IPS-NIHi7 (cell line): Measurements from ENCODE around the gene KLHL40.
"Not testable (repeated sequence)": the region's sequence is repeated elsewhere in the genome, so short reads cannot be mapped to it uniquely, and the experiment has no call there.

Experiments used
- DNase-seq: peaks from one replicate; pipeline ENCODE4 v3.0.0; 2012; ENCODE audit warnings: mixed read lengths; ENCODE audit errors: extremely low spot score

KLHL40 gene

DNA sequence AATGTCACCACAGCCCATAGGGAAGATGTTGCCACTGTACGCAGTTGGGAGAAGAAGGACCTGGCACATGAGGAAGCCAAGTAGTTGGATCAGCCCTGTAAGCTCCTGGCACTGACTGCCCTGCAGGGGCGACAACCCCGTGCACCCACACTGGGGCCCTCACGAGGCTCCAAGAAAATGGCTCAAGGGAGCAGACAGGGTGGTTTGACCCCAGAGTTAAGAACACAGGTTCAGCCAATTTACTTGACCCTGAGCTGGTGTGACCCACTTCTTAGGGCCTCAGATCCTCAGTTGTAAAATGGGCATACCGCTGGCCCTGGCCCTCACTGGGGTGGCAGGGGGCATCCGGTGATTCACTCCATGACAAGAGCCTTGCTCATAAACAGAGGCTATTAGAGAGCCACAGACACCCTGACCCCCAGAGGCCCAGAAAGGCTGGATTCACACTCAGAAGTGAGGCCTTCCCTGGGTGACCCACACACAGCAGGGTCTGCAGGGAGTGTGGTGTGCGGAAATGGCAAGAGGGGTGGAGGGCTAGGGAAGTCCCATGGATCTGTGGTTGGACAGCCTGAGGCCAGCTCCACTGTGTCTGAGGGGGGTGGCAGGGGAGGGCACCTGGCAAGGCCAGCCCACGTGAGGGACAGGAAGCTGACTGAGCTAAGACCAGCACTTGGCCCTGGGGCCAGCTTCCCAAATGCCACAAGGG lies 19.0 kb downstream of the KLHL40 start:
- no peak for DNase-seq

DNA sequence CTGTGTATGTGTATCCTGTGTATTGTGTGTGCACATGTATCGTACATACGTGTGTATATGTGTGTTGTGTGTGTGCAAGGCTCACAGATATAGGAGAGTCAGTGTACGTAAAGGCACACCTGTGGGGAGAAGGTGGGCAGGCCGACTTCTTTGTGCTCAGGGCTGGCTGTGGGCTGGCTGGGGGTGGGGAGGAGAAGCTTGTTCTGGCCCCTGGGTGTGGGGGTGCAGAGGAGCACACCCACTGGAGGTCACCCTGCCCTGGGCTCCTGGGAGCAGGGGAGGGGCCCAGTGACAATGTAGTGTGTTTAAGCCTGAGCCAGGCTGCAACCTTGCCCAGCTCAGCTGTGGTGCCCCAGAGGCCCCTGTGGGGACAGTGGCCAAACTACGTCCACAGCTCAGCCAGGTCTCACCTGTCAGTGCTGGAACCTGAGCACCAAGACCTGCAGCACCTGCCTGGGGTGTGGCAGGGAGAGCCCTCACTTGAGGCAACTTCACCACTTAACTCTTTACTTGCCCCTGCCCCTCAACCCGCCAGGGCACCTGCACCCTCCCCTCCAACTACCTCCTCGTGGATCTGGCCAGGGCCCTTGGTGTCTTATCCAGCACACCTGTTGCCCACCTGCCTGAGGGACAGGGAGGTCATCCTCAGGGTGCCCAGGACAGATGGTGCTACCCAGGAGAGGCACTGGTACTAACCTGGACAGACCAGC lies 19.9 kb downstream of the KLHL40 start:
- no peak for DNase-seq

DNA sequence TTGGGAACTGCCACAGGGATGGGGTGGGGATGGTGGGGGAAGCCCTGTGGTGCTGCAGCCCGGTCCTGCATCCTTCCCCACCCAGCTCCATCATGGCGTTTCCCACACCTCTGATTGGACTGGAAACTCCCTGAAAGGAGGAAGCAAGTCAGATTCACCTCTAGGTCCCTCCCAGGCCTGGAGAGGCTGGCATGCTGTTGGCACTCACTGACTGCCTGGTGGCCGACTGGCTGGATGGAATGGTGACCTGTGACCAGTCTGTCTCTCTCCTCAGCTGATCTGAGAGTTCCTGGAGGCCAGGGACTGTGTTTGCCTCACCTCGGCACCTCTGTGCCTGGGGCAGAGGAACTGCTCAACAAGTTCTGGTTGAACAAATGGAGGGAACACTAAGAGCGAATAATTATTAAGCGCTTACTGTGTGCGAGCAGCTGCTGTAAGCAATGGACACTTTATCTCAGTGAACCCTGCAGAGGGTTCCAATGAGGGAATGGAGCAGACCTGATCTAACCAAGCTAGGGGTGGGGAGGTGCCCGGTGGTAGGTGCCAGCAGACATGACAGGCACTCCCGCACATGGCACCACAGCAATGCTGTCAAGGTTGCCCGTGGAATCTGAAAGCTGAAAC lies 20.7 kb downstream of the KLHL40 start:
- DNase-seq = no peak

DNA sequence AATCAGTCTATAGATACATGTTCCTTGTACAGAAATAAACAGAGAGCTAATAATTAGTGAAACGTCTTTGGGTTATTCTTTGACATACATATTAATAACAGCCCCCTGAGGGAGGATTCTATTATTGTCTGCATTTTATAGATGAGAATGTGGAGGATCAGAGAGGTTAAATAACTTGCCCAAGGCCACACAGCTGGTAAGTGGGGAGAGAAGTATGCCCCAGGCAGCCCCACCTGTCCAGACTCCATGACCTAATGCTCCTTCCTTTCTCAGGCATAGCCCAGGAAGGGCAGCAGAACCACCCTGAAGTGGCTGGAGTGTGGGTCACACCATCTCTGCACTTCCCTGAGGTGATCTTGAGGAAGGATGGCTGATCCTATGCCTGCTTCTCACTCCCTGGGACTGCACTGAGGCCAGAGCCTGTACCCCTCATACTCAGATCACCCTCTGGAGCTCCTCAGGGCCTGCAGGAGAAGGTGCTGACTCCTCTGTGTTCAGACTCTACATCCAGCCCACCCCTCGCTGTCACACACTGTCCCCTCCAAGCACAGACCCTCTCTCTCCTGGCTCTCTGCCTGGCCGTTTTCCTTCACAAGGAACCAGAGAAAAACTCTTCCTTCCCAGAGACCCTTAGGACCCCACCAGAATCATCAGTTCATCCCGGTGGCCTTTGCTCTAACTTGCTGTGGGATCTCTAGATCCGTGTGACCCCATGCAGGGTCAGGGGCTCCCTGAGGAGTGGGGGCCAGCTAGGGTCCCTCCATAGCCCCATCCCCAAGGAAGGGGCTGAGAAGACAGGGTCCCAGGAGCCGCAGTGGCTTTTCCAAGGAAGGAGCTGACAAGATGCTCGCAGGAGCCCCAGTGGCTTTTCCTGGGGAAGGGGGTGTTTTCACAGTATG lies 21.6 kb downstream of the KLHL40 start:
- DNase-seq = no peak

DNA sequence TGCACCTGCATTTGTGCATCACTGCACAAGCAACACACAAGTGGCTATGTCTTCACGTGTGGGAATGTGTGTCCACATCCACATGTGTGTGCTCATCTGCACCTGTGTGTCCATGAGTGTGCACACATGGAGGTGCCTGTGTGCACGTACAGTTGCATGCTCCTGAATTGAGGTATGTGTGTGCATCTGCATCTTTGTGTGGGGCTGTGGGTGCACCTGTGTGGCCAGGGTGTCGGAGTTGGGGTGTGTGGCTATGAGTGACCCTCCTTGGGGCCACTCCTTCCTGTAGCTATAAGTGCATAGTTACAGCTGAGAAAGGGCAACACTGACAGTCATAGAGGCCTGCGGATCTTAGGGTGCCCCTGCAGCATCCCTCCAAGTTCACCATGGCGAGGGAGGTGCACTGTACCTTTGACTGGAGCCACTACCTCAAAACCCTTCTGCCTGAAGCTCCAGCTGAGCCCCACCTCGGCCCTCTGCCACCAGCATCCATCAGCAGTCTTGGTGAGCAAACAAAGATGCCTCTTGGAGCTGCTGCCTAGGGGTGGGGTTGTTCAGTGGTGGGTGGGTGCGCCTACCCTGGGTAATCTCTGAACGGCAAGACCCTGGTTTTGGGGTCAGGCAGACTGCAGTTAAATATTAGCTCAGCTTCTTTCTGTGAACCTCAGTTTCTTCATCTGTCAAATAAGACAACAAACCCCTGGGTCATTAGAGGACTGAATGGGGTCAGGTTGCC lies 22.5 kb downstream of the KLHL40 start:
- no peak for DNase-seq

DNA sequence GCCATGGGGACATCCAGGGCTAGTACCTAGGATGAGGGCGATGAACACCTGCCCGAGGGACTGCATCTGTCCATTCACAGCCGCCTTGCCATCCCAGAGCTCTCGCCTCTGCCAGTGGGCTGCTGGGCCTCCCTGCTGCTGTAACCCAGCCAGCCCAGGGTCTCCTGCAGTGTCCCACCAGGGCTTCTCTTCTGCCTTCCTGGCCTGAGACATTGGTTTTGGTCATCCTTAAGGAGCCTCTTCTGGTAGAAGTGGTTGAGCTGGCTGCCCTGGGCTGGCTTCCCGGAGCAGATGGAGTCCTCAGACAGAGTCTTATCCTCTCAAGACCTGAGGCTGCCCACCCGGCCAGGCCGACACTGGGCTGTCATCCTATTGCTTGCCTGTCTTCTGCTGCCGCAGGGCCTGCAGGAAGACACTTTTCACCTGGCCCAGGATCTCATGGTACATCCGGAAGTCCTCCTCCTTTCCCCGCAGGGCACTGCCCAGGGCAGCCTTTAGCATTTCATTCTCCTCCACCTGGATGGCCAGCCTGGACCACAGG lies 23.3 kb downstream of the KLHL40 start:
- no peak for DNase-seq

DNA sequence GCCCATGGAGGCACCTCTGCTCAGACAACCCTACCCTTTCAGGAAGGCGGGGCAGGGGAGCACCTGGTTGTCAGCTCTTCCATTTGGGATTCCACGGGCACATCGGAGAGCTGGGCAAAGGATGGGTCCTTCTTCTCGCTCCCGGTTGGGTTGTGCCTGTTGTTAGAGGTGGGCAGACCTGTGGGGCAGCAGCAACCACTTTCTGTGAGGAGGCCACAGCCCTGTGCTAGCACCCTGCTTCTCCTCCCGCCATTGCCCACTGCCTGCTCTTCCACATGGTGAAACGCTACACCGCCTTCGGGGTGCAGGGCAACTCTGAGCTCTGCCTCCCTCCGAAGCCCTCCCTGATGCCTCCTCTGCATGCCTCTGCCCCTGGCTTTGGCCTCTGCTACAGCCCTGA lies 24.3 kb downstream of the KLHL40 start:
- DNase-seq = no peak

DNA sequence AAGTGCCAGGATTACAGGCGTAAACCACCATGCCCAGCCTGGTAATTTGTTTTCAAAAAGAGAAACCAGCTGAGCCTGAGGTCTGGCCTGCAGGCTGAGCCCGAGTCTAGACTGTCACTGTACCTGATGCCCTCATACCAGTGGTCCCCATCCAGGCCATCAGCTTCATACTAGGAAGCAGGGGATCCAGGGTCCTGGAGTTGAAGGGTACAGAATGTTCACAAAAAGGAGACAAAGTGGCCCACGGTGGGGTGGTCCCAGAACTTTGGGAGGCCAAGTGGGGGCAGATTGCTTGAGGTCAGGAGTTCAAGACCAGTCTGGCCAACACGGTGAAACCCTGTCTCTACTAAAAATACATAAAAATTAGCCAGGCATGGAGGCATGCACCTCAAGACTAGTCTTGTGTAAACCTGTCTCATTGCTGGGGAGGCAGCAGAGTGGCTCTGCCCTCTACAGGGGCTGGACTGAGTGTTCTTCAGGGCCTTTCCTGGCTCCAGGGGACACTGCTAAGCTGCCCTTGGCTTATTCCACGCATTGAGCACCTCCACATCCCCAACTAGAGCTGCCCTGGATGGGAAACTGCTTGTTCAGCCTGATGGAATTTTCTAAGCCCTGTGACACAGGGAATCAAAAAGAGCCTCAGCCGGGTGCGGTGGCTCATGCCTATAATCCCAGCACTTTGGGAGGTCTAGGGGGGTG lies 25.1 kb downstream of the KLHL40 start:
- DNase-seq = no peak

DNA sequence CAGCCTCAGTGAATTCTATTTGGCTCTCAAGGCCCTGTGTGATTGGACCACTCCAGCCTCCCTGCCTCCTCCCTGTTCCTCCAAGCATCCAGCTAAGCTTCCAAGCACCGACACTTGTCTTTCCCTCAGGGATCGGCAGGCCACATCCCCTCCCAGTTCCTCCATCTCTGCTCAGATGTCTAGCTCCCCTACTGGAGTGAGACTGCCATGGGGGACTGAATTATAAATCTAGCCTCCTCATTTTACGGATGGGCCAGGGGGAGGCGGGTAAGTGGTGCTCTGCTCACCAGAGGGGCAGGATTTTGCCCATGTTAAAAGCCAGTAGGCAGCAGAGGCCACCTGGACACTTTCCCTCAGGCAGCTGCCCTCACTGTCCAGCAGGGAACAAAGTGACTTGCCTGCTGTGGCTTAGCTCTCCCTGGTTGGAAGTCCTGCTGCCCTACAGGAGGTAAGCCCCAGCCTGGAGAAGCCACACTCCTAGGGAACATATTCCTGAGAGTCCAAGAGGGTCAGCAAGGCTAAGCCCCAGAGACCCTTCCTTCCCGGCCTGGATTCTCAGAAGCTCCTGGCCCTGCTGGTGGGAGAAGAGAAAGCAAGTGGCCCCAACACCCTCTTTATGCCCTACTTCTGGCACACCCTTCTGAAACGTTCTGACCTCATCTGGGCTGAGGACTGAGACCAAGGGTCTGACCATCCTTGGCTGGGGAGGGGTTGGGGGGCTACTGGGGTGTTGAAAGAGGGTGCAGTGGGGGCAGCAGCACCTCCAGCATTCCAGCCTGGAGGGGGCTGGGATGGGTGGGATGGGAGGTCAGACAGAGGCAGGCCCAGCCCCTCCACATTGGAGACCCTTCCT lies 26.4 kb downstream of the KLHL40 start:
- DNase-seq = no peak

DNA sequence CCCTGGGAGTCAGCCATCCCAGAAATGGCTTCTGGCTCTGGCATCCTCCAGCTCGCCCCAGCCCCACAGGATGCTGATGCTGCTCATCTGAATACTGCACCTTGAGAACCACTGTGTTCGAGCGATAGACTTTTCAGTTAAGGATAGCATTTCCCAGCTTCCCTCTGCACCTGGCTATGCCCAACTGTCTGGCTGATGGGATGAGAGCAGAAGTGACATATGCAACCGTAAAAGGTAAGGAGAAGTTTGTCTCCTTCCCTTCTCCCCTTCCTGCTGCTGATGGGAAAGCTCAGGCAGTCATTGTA lies 27.0 kb downstream of the KLHL40 start:
- DNase-seq = no peak

DNA sequence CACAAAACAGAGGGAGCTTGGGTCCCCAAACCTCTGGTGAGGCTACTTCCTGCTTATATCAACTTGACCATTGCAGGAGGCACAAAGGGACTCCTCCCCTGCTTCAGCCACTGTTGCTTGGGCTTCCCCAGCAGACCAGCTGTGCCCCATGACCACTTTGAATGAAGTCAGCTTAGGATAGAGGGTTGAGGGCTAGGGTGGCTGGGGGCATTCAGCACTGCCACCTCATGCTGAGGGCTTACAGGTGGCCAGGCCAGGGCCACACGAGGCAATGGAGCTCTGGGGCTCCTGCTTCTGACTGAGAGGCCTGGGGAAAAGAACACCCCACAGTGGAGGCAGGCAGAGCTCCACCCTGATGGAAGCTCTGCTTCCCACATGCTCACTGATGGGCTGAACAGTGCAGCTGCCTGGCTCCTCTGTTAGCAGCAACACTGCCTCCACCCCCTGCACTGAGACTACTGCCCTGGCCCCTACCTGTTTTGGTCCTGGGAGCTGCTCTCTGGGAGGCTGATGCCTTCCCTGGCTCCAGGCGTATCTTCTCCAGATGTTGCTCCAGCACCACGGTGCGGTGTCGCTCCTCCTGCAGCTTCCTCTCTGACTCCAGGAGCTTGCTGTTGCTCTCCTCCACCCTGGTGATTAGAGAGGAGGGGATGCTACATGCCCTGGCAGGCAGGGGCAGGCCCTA lies 27.5 kb downstream of the KLHL40 start:
- no peak for DNase-seq

DNA sequence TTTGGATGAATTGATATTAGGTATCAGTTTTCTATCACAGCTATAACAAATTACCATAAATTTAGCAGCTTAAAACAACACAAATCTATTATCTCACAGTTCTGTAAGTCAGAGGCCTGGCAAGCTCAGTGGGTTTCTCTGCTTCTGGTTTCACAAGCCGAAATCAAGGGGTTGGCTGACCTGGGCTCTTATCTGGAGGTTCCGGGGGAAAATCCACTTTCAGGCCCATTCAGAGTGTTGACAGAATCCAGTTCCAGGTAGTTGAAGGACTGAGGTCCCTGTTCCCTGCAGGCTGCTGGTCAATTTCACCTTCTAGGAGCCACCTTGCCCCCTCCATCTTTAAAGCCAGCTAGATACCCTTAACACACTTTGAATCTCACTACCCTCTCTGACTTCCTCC lies 28.4 kb downstream of the KLHL40 start:
- DNase-seq = no peak

DNA sequence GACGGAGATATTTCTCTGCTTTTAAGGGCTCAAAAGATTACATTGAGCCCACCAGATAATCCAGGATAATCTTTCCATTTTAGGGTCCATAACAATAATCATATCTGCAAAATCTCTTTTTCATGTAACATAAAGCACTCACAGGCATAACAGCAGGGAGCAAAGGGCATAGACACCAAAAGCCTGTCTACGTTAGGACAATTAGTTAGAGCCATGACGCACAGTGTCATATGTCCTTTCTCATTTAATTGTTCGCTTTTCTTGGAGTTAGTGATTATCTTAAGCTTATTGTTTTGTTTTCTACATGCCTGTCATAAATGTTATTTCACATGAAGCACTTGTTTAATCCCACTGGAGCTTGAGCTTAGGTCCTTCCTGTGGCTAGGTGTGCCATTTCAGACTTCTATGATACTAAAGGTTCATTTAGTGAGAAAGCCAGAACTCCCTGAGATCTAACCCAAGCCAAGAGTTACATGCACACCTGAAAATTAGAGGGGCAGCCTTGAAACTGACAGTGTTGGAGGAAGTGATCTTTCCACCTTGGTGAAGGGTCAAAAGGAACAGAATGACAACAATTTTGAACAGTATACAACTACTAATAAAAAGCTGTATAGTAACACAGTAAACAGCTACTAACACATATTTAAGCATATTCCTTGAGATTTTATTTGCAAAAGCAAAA lies 29.0 kb downstream of the KLHL40 start:
- DNase-seq = no peak

DNA sequence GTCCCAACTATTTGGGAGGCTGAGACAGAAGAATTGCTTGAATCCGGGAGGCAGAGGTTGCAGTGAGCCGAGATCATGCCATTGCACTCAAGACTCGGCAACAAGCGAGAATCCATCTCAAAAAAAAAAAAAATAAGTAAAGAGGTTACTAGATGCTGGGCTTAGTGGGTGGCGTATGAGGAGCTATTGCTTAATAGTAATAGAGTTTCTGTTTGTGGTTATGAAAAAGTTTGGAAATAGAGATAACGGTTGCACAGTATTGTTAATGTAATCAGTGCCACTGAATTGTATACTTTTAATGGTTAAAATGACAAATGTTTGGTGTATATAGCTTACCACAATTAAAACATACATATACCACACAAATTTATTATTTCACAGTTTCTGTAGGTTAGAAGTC lies 32.0 kb downstream of the KLHL40 start:
- DNase-seq = no peak

DNA sequence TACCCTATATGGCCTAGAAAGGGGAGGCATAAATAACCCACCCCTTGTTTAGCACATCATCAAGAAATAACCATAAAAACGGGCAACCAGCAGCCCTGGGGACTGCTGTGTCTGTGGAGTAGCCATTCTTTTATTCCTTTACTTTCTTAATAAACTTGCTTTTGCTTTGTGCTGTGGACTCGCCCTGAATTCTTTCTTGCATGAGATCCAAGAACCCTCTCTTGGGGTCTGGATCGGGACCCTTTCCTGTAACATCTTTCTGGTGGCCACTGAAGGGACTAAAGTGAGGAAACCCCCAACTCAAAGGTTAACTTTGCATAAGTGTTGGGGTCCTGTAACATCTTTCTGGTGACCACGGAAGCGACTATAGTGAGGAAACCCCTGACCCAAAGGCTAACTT lies 33.0 kb downstream of the KLHL40 start:
- DNase-seq = no peak

DNA sequence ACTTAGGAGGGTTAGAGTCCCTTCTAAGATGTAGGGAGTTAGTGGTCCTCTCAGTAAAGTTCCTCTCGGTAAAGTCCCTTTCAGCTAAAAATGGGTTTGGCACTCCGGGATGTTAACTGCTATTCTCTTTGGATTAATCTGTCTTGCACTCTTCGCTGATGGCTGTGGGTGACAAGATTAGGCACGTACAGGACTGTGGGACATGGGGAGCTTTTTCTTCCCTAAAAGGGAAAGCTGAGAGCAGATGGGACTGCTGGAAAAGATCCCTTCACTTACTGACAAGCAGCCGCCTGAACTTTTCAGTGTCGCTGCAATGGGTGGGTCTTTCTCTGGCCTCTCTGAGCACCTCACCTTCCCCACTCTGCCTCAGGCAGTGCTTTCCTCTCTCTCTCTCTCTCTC lies 33.7 kb downstream of the KLHL40 start:
- no peak for DNase-seq

DNA sequence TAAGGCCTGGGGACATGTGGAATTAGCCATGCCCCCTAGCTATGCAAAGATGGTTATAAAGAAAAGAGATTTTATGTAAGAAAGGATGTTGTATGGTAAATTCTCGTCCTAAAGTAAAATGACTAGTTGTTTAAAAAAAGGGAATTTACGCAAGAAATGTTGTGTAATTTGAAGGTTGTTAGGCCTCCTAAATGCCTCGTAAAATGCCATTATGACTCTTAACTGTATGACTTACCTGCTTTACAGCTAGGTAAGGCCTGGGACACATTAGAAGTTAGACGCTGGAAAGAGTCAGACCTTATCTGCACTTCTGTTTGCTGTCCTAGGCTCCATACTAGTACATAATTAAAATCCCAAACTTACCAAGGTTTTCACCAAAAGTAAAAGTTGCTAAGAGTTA lies 34.8 kb downstream of the KLHL40 start:
- DNase-seq = no peak

DNA sequence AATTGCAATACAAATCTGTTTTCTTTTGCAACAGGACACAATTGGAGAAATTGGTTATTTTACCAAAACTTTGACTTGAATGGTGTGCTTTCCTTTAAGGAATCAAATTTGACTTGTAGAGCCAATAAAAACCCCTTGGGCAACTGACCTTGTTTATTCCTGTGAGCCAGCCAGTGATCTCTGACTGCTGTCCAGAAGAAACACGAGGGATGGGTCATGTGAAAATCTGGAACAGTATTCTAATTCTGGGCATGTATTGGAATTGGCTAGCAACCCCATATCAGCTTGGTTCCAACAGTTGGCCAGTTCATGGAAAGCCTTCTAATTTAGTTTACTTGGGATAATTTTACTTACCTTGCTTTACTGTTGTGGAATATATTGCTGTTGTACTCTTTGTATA lies 36.4 kb downstream of the KLHL40 start:
- DNase-seq = no peak

DNA sequence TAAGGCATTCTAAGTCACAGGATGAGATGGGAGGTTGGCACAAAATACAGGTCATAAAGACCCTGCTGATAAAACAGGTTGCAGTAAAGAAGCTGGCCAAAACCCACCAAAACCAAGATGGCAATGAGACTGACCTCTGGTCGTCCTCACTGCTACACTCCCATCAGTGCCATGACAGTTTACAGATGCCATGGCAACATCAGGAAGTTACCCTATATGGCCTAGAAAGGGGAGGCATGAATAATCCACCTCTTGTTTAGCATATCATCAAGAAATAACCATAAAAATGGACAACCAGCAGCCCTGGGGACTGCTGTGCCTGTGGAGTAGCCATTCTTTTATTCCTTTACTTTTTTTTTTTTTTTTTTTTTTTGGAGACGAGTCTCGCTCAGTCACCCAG lies 37.1 kb downstream of the KLHL40 start:
- not testable (repeated sequence) for DNase-seq
